ENCODE results near the gene POLR1A.

Gene POLR1A

DNA sequence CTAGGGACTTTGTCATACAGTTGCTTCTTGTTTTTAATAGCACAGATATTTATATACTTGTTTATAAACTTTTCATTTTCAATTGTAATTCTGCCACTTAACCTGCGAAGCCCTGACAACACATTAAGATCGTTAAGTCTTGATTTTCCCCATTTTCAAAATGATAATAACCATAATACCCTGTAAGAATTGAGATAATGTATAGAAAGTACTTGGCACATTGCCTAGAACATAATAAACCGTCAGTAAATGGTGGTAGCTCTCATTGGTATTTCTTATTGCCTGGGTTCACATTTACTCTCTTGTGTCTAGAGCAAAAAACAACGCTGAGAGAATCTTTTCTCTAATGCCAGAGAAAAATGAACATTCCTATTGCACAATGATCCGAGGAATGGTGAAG is 19.0 kb upstream of the POLR1A start:
- DNase-seq (ENCODE audit: low read depth), result no peak
- TF ChIP-seq, protein P1, sequence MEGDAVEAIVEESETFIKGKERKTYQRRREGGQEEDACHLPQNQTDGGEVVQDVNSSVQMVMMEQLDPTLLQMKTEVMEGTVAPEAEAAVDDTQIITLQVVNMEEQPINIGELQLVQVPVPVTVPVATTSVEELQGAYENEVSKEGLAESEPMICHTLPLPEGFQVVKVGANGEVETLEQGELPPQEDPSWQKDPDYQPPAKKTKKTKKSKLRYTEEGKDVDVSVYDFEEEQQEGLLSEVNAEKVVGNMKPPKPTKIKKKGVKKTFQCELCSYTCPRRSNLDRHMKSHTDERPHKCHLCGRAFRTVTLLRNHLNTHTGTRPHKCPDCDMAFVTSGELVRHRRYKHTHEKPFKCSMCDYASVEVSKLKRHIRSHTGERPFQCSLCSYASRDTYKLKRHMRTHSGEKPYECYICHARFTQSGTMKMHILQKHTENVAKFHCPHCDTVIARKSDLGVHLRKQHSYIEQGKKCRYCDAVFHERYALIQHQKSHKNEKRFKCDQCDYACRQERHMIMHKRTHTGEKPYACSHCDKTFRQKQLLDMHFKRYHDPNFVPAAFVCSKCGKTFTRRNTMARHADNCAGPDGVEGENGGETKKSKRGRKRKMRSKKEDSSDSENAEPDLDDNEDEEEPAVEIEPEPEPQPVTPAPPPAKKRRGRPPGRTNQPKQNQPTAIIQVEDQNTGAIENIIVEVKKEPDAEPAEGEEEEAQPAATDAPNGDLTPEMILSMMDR (IDR thresholded peaks at IDR 0.05; ENCODE audit: control insufficient read depth, insufficient read depth, low read depth, low read length, missing control alignments), result no peak
- no peak overlapping the region for H3K4me3 ChIP-seq (ENCODE audit: control insufficient read depth, low read depth, low read length)

DNA sequence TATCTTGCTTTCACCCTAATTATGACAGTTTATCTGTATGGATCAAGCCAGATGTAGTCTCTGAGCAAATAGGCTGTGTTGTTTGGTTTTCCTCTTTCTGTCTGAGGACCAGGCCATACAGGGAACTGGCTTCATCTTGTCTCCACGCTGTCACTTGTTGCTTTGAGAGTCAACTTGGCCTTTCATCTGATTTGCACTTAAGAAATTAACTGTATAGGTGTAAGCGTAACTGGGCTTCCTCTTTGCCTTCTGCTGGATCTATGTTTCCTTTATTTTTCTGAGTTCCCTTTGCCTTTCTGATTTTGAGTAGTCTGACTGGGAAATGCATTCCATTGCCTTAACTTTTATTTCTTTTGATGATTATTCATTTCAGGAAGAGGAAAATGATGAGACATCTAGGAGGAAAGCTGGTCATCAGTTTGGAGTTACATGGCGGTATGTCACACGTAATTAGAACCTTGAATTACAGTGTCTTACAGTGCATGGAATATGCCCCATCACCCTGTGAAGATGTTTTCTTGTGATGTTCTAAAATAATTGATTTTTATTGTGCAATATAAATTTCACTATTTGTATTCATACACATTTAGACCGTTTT is 17.7 kb upstream of the POLR1A start:
- DNase-seq (ENCODE audit: low read depth), result no peak

DNA sequence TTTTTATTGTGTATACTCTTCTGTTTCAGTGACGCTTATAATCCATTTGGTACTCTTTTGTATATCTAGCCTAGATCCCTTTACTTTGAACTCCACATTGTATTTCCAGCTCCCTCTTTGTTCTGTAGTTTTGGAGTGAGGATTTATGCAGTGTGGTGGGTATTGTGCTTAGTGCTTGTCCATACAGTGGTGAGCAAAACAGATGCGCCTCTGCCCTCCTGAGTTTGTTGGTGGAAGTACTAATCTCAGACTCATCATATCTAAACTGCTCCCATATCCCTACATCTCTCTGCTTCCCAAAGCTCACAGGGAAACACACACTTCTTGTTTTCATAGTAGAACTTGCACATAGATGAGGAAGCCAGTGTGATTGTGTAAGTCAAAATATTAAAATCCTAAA is 12.4 kb upstream of the POLR1A start:
- TF ChIP-seq, protein P1 (IDR thresholded peaks at IDR 0.05; ENCODE audit: control insufficient read depth, insufficient read depth, low read depth, low read length, missing control alignments), result no peak
- DNase-seq (ENCODE audit: low read depth), result no peak
- H3K4me3 ChIP-seq (ENCODE audit: control insufficient read depth, low read depth, low read length), result no peak overlapping the region

More for the DNA sequence above, 17.7 kb upstream of the POLR1A start:
- TF ChIP-seq, protein P1 (IDR thresholded peaks at IDR 0.05; ENCODE audit: control insufficient read depth, insufficient read depth, low read depth, low read length, missing control alignments), result no peak
- H3K4me3 ChIP-seq (ENCODE audit: control insufficient read depth, low read depth, low read length), result no peak overlapping the region

DNA sequence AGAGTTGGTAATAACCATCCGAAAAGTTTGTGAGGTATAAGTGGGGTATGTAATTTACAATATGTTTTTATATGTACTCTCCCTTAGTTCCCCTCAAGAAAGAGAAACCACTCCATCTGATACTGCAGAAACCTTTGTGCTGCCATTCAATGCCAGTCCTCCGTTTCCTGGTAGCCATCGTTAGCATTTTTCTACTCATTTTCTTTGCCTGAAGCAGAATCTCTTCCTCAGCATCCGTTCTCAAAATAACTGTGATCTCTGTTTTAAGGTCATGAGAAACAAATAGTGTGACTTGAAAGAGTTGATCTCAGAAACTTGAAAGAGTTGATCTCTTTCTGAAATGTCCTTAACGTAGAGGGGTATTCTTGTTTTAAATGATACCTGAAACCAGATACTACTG is 1.3 kb upstream of the POLR1A start:
- H3K4me3 ChIP-seq (ENCODE audit: control insufficient read depth, low read depth, low read length), result peak overlapping the region; percentile 86
- TF ChIP-seq, protein P1 (IDR thresholded peaks at IDR 0.05; ENCODE audit: control insufficient read depth, insufficient read depth, low read depth, low read length, missing control alignments), result no peak
- no peak for DNase-seq (ENCODE audit: low read depth)

DNA sequence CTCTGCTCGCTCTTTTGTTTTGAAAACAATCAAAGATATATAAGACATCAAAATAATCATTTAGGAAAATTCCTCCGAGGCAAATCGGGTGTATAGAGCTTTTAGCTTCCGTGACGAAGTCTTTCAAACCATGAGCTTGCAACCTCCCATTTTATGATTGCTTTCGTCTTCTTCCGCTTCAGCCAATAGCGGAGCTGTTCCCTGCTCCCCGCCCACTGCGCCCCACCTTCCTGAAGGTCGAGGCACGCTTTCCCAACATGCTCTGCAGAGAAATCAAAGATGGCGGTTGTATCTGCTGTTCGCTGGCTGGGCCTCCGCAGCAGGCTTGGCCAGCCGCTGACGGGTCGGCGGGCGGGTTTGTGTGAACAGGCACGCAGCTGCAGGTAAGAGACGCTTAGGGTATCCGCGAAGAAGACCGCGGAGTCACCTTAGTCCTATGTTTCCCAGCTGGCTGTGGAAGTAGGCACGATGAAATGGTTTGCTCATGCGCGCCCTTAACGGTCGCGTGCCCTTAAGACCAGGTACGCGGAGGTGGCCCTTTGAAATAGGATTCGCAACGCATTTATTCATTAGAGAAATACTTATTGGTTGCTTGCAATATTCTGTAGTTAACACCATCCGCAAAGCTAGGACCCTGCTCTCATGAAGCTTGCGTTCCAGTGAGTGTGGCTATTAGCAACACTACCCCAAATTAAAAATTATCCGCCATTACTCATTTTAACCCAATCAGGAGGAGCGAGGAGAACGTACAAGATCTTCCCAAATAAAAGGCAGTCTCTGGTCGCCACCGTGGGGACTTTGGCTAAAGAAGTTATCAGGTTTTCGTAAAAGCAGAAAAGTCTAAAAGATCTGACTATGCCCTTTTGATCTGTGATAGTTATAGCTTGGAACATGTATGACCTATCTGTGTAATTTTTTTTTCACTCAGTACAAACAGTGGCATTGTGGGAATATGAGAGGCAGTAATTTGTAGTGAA is 571 bp upstream of the POLR1A start, which contains the start of gene PTCD3:
TSS of gene PTCD3 (plus strand) at position 267 of the 977 bp plus-strand sequence. CDS start at position 280, 13 bp downstream.
- TF ChIP-seq, protein P1 (IDR thresholded peaks at IDR 0.05; ENCODE audit: control insufficient read depth, insufficient read depth, low read depth, low read length, missing control alignments), result no peak
- H3K4me3 ChIP-seq (ENCODE audit: control insufficient read depth, low read depth, low read length), result peak within 1 kb of the TSS; percentile 86
- DNase-seq (ENCODE audit: low read depth), result peak; percentile 83

DNA sequence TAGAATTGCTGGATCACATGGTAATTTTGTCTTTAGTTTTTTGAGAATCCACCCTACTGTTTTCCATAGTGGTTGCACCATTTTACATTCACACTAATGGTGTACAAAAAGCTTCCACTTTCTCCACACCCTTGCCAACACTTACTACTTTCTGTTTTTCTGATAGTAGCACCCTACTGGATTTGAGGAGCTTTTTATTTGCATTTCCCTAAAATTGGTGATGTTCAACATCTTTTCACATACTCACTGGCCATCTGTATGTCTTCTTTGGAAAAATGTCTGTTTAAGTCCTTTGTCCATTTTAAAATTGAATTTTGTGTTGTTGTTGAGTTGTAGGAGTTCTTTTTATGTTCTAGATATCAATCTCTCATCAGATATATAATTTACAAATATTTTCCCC is 3.5 kb downstream of the POLR1A start:
- no peak overlapping the region for H3K4me3 ChIP-seq (ENCODE audit: control insufficient read depth, low read depth, low read length)
- TF ChIP-seq, protein P1 (IDR thresholded peaks at IDR 0.05; ENCODE audit: control insufficient read depth, insufficient read depth, low read depth, low read length, missing control alignments), result no peak
- DNase-seq (ENCODE audit: low read depth), result no peak

Measured in AG09309 (cell line).